Small intestine (tissue), 7 donors: Measurements from ENCODE around the gene ARHGAP30. TPM values are rescaled to one million over a fixed set of nuclear protein-coding genes. Genes with fewer than 3 reads are reported as not detected.
A peak's percentile ranks its signal among the peaks of the same experiment; 100 is the strongest.

Source experiments
- DNase-seq, 2 donors: peaks; one replicate each; pipeline versions ENCODE4 v3.0.0 to v3.0.0-alpha.2; 2013
- FAIRE-seq: peaks from 2 replicates; lab custom pipeline; 2012; peaks lifted over from hg19 to GRCh38; lab: Jason Lieb, UNC
- H3K27ac ChIP-seq, 3 donors: one replicate each; pipeline ENCODE4 v1.5.1; 2013; ENCODE audit warnings: low read length in 2 of 3, mild to moderate bottlenecking in 2 of 3, control low read depth in 1 of 3, inconsistent platforms in 1 of 3, low read depth in 1 of 3, moderate library complexity in 1 of 3
- H3K27me3 ChIP-seq, 3 donors: one replicate each; pipeline ENCODE4 v1.6.1; 2013; ENCODE audit warnings: low read length in 3 of 3, inconsistent platforms in 1 of 3; ENCODE audit not compliant: control insufficient read depth in 3 of 3, insufficient read depth in 3 of 3
- H3K36me3 ChIP-seq, 3 donors: one replicate each; pipeline ENCODE4 v1.6.1; 2013; ENCODE audit warnings: low read length in 3 of 3, inconsistent platforms in 1 of 3, low read depth in 1 of 3, mild to moderate bottlenecking in 1 of 3, moderate library complexity in 1 of 3; ENCODE audit not compliant: control insufficient read depth in 3 of 3, insufficient read depth in 2 of 3
- H3K4me1 ChIP-seq, 3 donors: one replicate each; pipeline ENCODE4 v1.6.1; 2013; ENCODE audit warnings: low read length in 2 of 3, inconsistent platforms in 1 of 3, low read depth in 1 of 3, mild to moderate bottlenecking in 1 of 3, moderate library complexity in 1 of 3; ENCODE audit not compliant: control insufficient read depth in 3 of 3, insufficient read depth in 2 of 3
- H3K4me3 ChIP-seq, 3 donors: one replicate each; pipeline ENCODE4 v1.5.1; 2013; ENCODE audit warnings: low read length in 3 of 3, control low read depth in 1 of 3, inconsistent platforms in 1 of 3, low read depth in 1 of 3, mild to moderate bottlenecking in 1 of 3, moderate library complexity in 1 of 3
- H3K9me3 ChIP-seq, 2 donors: one replicate each; pipeline ENCODE4 v1.6.1; 2013; ENCODE audit warnings: low read depth in 1 of 2, low read length in 1 of 2; ENCODE audit not compliant: control insufficient read depth in 2 of 2, insufficient read depth in 1 of 2
- WGBS, 3 donors: extraction: QIAGEN DNeasy Blood & Tissue Kit; methylation state at CpG; one replicate each; pipeline ENCODE4 v1.1.7; 2013; 5-methylcytosine and 5-hydroxymethylcytosine counted together
- polyA plus RNA-seq, 4 donors: library from polyadenylated mRNA; stranded (reverse) in 3 of 4; unstranded in 1 of 4; fragments of 200-250 nt in 3 of 4; fragments of 120-200 nt in 1 of 4; gene quantifications; one replicate each; pipeline versions ENCODE4 v1.2.1 to v1.2.3, GENCODE V29; 2013
- donor health status: healthy with polysubstance abuse.
- donor health status: control.
- donor health status: control.
- donor health status: Bipolar disorder and iron deficiency.
- donor health status: healthy.

The ARHGAP30 gene
- polyA plus RNA-seq, 4 donors: 2.2 to 5.8 (median 5.2) TPM

- no peak overlapping the region for H3K4me3 ChIP-seq
- H3K27me3 ChIP-seq: peaks cover 0 to 9% (median under 1%) of the 10 kb centered on the region in 3 donors
- no peaks in the 10 kb centered on the region for H3K9me3 ChIP-seq
- no peaks in the 10 kb centered on the region for H3K4me1 ChIP-seq
- 65 to 81% (median 68%) methylated on average over 6 of the region's 6 CpGs for WGBS, 3 donors
- DNase-seq: peak in 1 of 2 donors; percentile 0
- H3K27ac ChIP-seq: no peak overlapping the region
- no peak for FAIRE-seq
- H3K36me3 ChIP-seq: no peaks in the 10 kb centered on the region
These were observed 10.4 kb downstream of the ARHGAP30 start for GRCh38 chr1:161059293-161059692.

GRCh38 chr1:161054805-161055204 lies 14.9 kb downstream of the ARHGAP30 start:
- Histone ChIP-seq H3K4me3 (no peak overlapping the region), H3K4me1 (peaks cover 0 to 3% (median 0%) of the 10 kb centered on the region in 3 donors), H3K36me3 (peaks cover 0 to 2% (median 0%) of the 10 kb centered on the region in 3 donors), H3K27me3 (peaks cover 0 to 5% (median 3%) of the 10 kb centered on the region in 3 donors), H3K27ac (no peak overlapping the region), H3K9me3 (no peaks in the 10 kb centered on the region)
- FAIRE-seq (no peak), DNase-seq (no peak)
- WGBS, 3 donors: 71 to 87% (median 87%) methylated on average over 7 of the region's 7 CpGs

- H3K4me1 ChIP-seq: peaks cover 0 to 3% (median 0%) of the 10 kb centered on the region in 3 donors
- DNase-seq: no peak
- H3K9me3 ChIP-seq: peaks cover 0 to 5% of the 10 kb centered on the region in 2 donors
- H3K36me3 ChIP-seq: peaks cover 0 to 2% (median 0%) of the 10 kb centered on the region in 3 donors
- no peak for FAIRE-seq
- H3K4me3 ChIP-seq: no peak overlapping the region
- H3K27ac ChIP-seq: no peak overlapping the region
- H3K27me3 ChIP-seq: peaks cover 0 to 5% (median 3%) of the 10 kb centered on the region in 3 donors
- WGBS, 3 donors: 88 to 93% (median 88%) methylated on average over 4 of the region's 4 CpGs
These were observed 15.5 kb downstream of the ARHGAP30 start for GRCh38 chr1:161054232-161054631.

- H3K36me3 ChIP-seq: peaks cover 0 to 2% (median 0%) of the 10 kb centered on the region in 3 donors
- no peak for FAIRE-seq
- H3K27me3 ChIP-seq: peaks cover 0 to 6% (median 3%) of the 10 kb centered on the region in 3 donors
- peaks cover 0 to 3% (median 0%) of the 10 kb centered on the region in 3 donors for H3K4me1 ChIP-seq
- H3K4me3 ChIP-seq: no peak overlapping the region
- DNase-seq: no peak
- WGBS, 3 donors: 79 to 96% (median 93%) methylated on average over 3 of the region's 3 CpGs
- no peak overlapping the region for H3K27ac ChIP-seq
- peaks cover 0 to 17% of the 10 kb centered on the region in 2 donors for H3K9me3 ChIP-seq
These were observed 16.8 kb downstream of the ARHGAP30 start for GRCh38 chr1:161052899-161053298.

- Histone ChIP-seq H3K4me3 (no peak overlapping the region), H3K27ac (no peak overlapping the region), H3K4me1 (peaks cover 0 to 4% (median 3%) of the 10 kb centered on the region in 3 donors), H3K27me3 (peaks cover 0 to 6% (median 3%) of the 10 kb centered on the region in 3 donors), H3K9me3 (peaks cover 0 to 29% of the 10 kb centered on the region in 2 donors), H3K36me3 (peaks cover 0 to 2% (median 0%) of the 10 kb centered on the region in 3 donors)
- WGBS, 3 donors: 90 to 94% (median 92%) methylated on average over 10 of the region's 10 CpGs
- DNase-seq: no peak
- FAIRE-seq: no peak
These were observed 18.5 kb downstream of the ARHGAP30 start for GRCh38 chr1:161051219-161051618.

- Histone ChIP-seq H3K4me1 (peaks cover 0 to 7% (median 7%) of the 10 kb centered on the region in 3 donors), H3K9me3 (peaks cover 0 to 29% of the 10 kb centered on the region in 2 donors), H3K4me3 (no peak overlapping the region), H3K36me3 (peaks cover 0 to 2% (median 0%) of the 10 kb centered on the region in 3 donors), H3K27me3 (peaks cover 0 to 2% (median 1%) of the 10 kb centered on the region in 3 donors), H3K27ac (no peak overlapping the region)
- no peak for FAIRE-seq
- WGBS, 3 donors: 94 to 98% (median 95%) methylated on average over 5 of the region's 5 CpGs
- no peak for DNase-seq
These were observed 20.6 kb downstream of the ARHGAP30 start for GRCh38 chr1:161048949-161049722.

GRCh38 chr1:161047436-161048420 lies 22.0 kb downstream of the ARHGAP30 start:
- 95 to 98% (median 96%) methylated on average over 18 of the region's 18 CpGs for WGBS, 3 donors
- Histone ChIP-seq H3K27me3 (peaks cover 0 to 2% (median 0%) of the 10 kb centered on the region in 3 donors), H3K9me3 (peaks cover 0 to 29% of the 10 kb centered on the region in 2 donors), H3K4me1 (peaks cover 0 to 8% (median 8%) of the 10 kb centered on the region in 3 donors), H3K27ac (peak overlapping the region in 1 of 3 donors; percentile 11), H3K4me3 (no peak overlapping the region), H3K36me3 (peaks cover 0 to 5% (median under 1%) of the 10 kb centered on the region in 3 donors)
- FAIRE-seq (no peak), DNase-seq (no peak)
